DMS 273 (cell line): ENCODE measurements around the gene NAALADL2.
A peak's percentile ranks its signal among the peaks of the same experiment; 100 is the strongest.

ENCODE experiments used
- DNase-seq: peaks from one replicate; lab custom pipeline; 2025; ENCODE audit not compliant: unreplicated experiment; lab: John Stamatoyannopoulos, UW

Gene NAALADL2

GRCh38 chr3:174884776-174885568 is 25.8 kb downstream of the NAALADL2 start:
- no peak for DNase-seq

- DNase-seq = peak; percentile 5
Measured at GRCh38 chr3:174891524-174892203, 32.5 kb downstream of the NAALADL2 start.

DNA sequence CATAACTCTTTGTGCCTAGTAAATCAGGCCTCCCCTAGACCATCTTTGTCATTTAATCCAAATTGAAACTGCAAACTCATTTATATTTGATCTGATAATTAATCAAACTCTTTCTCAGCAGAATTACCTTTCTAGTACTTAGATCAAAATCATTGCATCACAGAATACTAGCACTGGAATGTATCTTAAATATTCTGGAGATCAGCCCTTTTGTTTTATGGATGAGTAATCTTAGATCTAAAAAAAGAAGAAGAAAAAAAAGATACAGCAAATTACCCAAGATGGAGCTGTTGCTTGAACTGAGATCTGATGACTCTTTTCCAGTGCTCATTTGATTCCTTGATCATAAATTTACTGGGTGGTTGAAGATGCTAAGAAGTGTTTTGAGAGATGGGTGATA is 47.9 kb downstream of the NAALADL2 start:
- DNase-seq = no peak

DNA sequence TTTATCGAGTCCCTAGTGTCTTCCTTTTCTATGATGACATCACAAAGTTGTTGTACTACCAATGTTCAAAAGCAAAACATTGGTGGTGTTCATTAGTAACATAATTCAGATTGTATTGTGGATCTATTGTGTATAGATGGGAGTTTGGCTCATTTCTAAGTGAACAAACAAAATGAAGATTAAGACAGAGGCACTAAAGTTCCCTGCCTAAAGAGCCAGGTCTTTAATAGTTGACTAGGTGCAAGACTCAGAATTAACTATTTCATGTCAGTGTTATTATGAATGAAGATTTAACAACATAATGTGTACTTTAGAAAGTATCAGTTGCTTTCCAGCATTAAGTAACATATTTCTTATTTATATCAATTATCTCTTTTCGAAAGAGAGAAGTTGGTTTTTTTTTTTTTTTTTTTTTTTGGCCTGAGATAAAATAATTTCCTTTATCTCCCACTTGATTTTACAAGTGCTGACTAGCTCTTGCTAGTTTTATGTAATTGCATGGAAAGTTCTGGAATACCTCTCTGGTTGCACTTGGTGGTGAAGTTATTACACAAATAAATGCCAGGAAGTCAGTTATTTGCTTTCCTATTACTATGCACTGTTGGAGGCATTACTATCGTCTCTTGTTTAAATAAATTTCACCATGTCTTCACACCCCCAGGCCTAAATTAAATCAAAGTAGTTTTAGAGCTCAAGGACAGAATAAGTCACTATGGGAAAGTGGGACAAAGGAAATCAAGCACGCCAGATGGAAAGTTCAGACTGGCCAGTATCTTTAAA is 48.7 kb downstream of the NAALADL2 start:
- DNase-seq = no peak

- DNase-seq = no peak
Measured at GRCh38 chr3:174931473-174932353, 72.6 kb downstream of the NAALADL2 start.

- no peak for DNase-seq
Measured at GRCh38 chr3:174936590-174936989, 77.5 kb downstream of the NAALADL2 start.

- no peak for DNase-seq
Measured at GRCh38 chr3:174937478-174937877, 78.3 kb downstream of the NAALADL2 start.

GRCh38 chr3:174938102-174938501 is 79.0 kb downstream of the NAALADL2 start:
- no peak for DNase-seq

GRCh38 chr3:174940151-174940550 is 81.0 kb downstream of the NAALADL2 start:
- DNase-seq = no peak

DNA sequence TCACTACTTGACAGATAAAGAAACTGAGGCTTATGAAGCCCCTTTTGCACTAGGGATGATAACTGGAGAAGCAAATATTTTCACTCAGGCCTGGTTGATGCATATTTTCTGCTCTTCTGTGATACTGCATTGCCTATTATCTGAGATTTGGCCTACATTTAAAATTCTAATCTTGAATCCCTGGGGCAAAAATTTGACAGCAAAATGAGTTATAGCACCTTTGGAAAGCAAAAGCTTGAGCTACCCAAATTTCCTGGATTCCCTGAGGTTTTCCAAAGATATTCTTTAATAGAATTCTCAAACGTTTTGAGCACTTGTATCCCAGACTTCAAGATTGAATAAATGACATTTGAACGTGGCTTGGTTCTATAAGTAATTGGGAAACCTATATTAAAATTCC is 86.1 kb downstream of the NAALADL2 start:
- DNase-seq = no peak

DNA sequence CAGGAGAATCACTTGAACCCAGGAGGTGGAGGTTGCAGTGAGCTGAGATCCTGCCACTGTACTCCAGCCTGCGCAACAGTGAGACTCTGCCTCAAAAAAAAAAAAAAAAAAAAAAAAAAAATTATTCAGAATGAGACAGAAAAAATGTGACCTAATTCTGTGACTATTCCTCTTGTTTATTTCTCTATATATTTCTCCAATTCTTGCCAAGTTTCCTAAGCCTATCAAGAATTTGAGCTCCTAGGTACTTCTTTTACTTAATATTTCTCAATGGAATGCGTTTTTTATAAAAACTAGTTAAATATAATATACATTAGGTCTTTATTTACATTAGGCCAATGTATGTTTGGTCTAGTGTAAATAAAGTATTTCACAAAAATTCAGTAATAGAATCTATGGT is 86.8 kb downstream of the NAALADL2 start:
- DNase-seq = no peak

GRCh38 chr3:174949523-174949922 is 90.4 kb downstream of the NAALADL2 start:
- DNase-seq = no peak

GRCh38 chr3:174951034-174951433 is 91.9 kb downstream of the NAALADL2 start:
- no peak for DNase-seq

GRCh38 chr3:174951498-174952005 is 92.4 kb downstream of the NAALADL2 start:
- no peak for DNase-seq

DNA sequence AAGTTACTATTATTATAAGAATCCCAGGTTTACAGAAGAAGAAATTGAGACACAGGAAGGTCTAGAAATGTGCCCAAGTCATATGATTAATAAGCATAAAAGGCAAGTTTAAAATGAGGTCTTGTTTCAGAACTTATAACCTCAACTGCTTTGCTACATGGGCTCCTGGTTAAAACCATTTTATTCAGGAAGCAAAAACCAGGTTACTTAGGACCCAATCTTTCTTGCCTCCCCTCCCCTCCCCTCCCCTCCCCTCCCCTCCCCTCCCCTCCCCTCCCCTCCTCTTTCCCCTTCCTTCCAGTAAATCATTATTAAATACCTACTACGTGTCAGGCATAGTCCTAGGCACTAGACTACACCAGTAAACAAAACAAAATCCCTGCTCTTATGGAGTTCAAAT is 93.9 kb downstream of the NAALADL2 start:
- no peak for DNase-seq

DNA sequence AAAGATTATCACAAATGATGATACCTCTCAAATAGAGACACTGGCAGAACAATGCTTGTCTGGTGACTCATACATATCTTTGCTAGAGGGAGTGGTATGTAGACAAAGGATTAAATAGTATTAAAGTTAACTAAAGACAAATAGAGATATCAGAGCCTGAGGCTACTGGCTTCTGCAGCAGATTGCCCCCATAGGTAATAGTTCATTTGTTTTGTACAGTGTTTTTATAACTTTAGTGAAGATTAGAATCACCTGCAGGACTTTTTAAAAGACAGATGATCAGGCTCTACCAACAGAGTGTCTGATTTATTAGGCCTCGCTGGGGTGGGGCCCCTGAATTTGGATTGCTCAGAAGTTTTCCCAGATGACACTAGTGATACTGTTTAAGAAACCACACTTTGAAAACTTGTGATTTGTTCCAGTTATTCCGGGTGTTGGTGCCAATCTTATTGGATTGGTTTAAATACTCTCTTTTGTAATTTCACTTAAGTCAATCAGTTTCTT is 96.4 kb downstream of the NAALADL2 start:
- DNase-seq = no peak

GRCh38 chr3:174957081-174957480 is 97.9 kb downstream of the NAALADL2 start:
- DNase-seq = no peak

DNA sequence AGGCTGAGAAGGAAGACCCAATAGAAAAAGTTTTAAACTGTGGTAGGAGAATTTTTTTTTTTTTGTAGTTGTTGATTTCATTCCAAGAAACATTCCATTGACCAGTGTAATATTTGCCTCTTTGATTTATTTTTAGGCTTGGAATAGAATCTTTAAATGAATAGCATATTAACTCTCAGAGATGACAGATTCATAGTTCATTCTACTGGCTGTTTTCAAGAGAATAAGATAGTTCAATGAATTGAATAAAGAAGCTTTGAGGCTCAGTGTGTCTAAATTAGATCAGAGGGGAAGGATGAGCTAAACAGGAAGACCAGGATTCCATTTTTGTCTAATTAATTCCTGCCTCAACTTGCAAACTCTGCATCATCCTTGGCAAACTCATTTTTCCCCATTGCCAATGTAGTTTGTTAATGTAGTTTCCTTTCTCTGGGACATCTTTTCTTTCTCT is 98.4 kb downstream of the NAALADL2 start:
- no peak for DNase-seq

DNA sequence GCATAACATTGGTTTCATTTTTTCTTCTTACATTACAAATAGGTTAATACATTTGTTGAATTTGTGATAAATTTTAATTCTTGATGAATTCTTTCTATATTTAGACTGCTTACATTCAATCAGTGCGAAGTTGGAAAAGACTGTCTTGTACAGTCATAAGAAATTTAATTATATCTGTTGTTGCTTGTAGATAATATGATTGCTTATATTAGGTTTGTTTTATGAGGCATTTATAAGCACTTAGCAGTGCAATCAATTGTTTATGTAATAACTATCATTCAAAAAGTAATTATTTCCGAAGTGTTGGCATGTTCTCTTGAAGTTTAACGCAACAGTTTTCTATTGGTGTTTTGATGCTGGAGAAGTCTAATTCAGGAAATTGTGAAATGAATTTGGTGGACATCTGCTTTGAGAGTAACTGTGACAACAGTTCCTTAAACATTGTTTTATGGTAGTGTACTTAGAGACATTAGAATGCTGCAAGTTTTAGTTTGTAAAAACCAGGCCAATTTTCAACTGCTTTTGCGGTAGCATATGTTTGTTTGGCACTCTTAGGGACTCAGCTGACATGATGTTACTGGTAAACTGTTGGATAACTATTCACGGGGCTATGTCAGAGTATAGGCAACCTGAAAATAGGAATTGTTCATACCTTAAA is 99.7 kb downstream of the NAALADL2 start:
- no peak for DNase-seq

DNA sequence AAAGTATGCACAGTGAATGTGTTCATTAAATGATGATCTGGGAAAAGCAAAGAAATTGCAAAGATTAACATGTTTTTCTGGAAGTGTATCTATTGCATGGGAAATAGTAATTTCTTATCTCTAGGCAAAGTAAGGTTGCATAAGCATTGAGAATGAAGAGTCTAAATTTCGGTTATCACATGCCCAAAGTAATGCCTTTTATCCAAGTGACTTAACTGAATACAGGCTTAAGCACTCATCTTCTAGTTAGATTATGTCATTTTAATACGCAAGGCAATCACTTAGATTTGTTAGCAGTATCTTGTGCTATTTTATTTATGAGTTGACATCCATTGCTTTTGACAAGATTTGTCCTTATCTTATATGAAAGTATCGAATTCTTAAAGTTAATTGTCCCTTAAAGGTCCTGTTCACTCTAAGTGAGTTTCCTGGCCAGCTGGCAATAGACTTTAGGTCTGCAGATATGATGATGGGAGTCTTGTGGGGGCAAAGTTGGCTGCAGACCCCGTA is 100.5 kb downstream of the NAALADL2 start:
- DNase-seq = no peak
